ENCODE data around the gene TMIGD2. TPM values are rescaled to one million over a fixed set of nuclear protein-coding genes. Genes with fewer than 3 reads are reported as not detected.

Gene TMIGD2
- total and polyA plus RNA-seq, 4 donors, result 0.23 to 1.4 (median 0.26) TPM; not detected in 1

- DNase-seq, result no peak
- no peaks in the 10 kb centered on the region for H3K4me1 ChIP-seq (ENCODE audit: control insufficient read depth in 1 of 2, insufficient read depth in 2 of 2, low read length in 2 of 2)
- H3K27me3 ChIP-seq (ENCODE audit: control insufficient read depth in 1 of 2, insufficient read depth in 2 of 2, low read length in 1 of 2), result no peaks in the 10 kb centered on the region
- no peak for ATAC-seq (ENCODE audit: low FRiP score)
- no peak overlapping the region for H3K27ac ChIP-seq (ENCODE audit: low read depth in 1 of 2, low read length in 2 of 2)
- H3K4me3 ChIP-seq (ENCODE audit: low read length in 2 of 2), result no peak overlapping the region
- H3K9me3 ChIP-seq (ENCODE audit: control insufficient read depth, low read length), result no peaks in the 10 kb centered on the region
- intact Hi-C loops (cut with DNase I), result no loop called here
- H3K36me3 ChIP-seq (ENCODE audit: control insufficient read depth in 1 of 2, insufficient read depth in 2 of 2, low read length in 1 of 2), result no peaks in the 10 kb centered on the region
- WGBS, 2 donors, result 94 to 96% methylated on average over 2 of the region's 2 CpGs
Observed at GRCh38 chr19:4320419-4320818, 18.2 kb upstream of the TMIGD2 start.

- 91% methylated on average over 2 of the region's 2 CpGs for WGBS, 2 donors
Observed at GRCh38 chr19:4319067-4319718, 17.0 kb upstream of the TMIGD2 start.

DNA sequence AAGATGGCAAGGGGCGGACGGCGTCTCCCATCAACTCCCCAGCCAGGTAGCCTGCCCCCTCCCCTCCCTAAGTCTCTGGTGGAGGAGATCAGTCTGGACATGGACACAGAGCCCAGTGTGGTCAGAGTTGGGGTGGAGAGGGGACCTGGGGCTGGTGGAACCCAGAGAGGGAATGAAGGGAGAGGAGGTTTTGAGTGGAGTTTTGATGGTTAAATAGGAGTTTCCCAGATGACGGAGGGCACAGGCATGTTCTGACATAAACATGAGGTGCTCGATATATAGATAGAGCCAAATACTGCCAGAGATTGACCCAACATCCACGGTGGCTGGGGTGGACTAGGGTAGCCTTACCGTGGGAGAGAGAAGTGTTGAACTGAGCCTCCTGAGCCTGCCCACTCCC, 16.3 kb upstream of the TMIGD2 start:
- no peaks in the 10 kb centered on the region for H3K4me1 ChIP-seq (ENCODE audit: control insufficient read depth in 1 of 2, insufficient read depth in 2 of 2, low read length in 2 of 2)
- H3K27me3 ChIP-seq (ENCODE audit: control insufficient read depth in 1 of 2, insufficient read depth in 2 of 2, low read length in 1 of 2), result no peaks in the 10 kb centered on the region
- H3K9me3 ChIP-seq (ENCODE audit: control insufficient read depth, low read length), result no peaks in the 10 kb centered on the region
- no peak for DNase-seq
- ATAC-seq (ENCODE audit: low FRiP score), result no peak
- 94 to 96% methylated on average over 7 of the region's 7 CpGs for WGBS, 2 donors
- H3K36me3 ChIP-seq (ENCODE audit: control insufficient read depth in 1 of 2, insufficient read depth in 2 of 2, low read length in 1 of 2), result no peaks in the 10 kb centered on the region
- intact Hi-C loops (cut with DNase I), result no loop called here
- H3K27ac ChIP-seq (ENCODE audit: low read depth in 1 of 2, low read length in 2 of 2), result no peak overlapping the region
- no peak overlapping the region for H3K4me3 ChIP-seq (ENCODE audit: low read length in 2 of 2)

More at GRCh38 chr19:4319067-4319718, 17.0 kb upstream of the TMIGD2 start:
- H3K4me1 ChIP-seq (ENCODE audit: control insufficient read depth in 1 of 2, insufficient read depth in 2 of 2, low read length in 2 of 2), result no peaks in the 10 kb centered on the region
- no peaks in the 10 kb centered on the region for H3K27me3 ChIP-seq (ENCODE audit: control insufficient read depth in 1 of 2, insufficient read depth in 2 of 2, low read length in 1 of 2)
- no peak overlapping the region for H3K27ac ChIP-seq (ENCODE audit: low read depth in 1 of 2, low read length in 2 of 2)
- no peaks in the 10 kb centered on the region for H3K9me3 ChIP-seq (ENCODE audit: control insufficient read depth, low read length)
- H3K4me3 ChIP-seq (ENCODE audit: low read length in 2 of 2), result no peak overlapping the region
- DNase-seq (no peak), ATAC-seq (ENCODE audit: low FRiP score) (no peak)
- no peaks in the 10 kb centered on the region for H3K36me3 ChIP-seq (ENCODE audit: control insufficient read depth in 1 of 2, insufficient read depth in 2 of 2, low read length in 1 of 2)
- intact Hi-C loops (cut with DNase I), result no loop called here

DNA sequence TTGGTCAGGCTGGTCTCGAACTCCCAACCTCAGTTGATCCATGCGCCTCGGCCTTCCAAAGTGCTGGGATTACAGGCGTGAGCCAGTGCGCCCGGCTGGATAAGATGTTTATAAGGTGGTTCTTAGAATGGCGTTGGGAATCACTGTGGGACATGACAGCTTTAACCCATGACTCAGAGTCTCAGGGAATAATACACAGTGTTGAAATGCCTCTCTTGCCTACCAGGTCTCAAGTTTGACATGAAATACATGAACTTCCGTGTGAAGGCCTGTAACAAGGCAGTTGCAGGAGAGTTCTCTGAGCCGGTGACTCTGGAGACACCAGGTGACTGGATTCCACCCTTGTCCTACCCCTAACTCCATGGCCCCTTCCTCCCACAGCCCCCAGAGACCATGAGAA, 14.8 kb upstream of the TMIGD2 start:
- Histone ChIP-seq H3K27me3 (ENCODE audit: control insufficient read depth in 1 of 2, insufficient read depth in 2 of 2, low read length in 1 of 2) (no peaks in the 10 kb centered on the region), H3K4me3 (ENCODE audit: low read length in 2 of 2) (no peak overlapping the region), H3K4me1 (ENCODE audit: control insufficient read depth in 1 of 2, insufficient read depth in 2 of 2, low read length in 2 of 2) (no peaks in the 10 kb centered on the region), H3K9me3 (ENCODE audit: control insufficient read depth, low read length) (no peaks in the 10 kb centered on the region), H3K27ac (ENCODE audit: low read depth in 1 of 2, low read length in 2 of 2) (no peak overlapping the region), H3K36me3 (ENCODE audit: control insufficient read depth in 1 of 2, insufficient read depth in 2 of 2, low read length in 1 of 2) (no peaks in the 10 kb centered on the region)
- WGBS, 2 donors, result 84 to 87% methylated on average over 9 of the region's 9 CpGs
- intact Hi-C loops (cut with DNase I), result no loop called here
- ATAC-seq (ENCODE audit: low FRiP score) (no peak), DNase-seq (no peak)

- DNase-seq (no peak), ATAC-seq (ENCODE audit: low FRiP score) (no peak)
- Histone ChIP-seq H3K9me3 (ENCODE audit: control insufficient read depth, low read length) (no peaks in the 10 kb centered on the region), H3K27me3 (ENCODE audit: control insufficient read depth in 1 of 2, insufficient read depth in 2 of 2, low read length in 1 of 2) (no peaks in the 10 kb centered on the region), H3K4me3 (ENCODE audit: low read length in 2 of 2) (no peak overlapping the region), H3K27ac (ENCODE audit: low read depth in 1 of 2, low read length in 2 of 2) (no peak overlapping the region), H3K36me3 (ENCODE audit: control insufficient read depth in 1 of 2, insufficient read depth in 2 of 2, low read length in 1 of 2) (no peaks in the 10 kb centered on the region), H3K4me1 (ENCODE audit: control insufficient read depth in 1 of 2, insufficient read depth in 2 of 2, low read length in 2 of 2) (no peaks in the 10 kb centered on the region)
- intact Hi-C loops (cut with DNase I), result no loop called here
- 66% methylated on average over 12 of the region's 12 CpGs for WGBS, 2 donors
Observed at GRCh38 chr19:4313847-4314490, 11.8 kb upstream of the TMIGD2 start.

DNA sequence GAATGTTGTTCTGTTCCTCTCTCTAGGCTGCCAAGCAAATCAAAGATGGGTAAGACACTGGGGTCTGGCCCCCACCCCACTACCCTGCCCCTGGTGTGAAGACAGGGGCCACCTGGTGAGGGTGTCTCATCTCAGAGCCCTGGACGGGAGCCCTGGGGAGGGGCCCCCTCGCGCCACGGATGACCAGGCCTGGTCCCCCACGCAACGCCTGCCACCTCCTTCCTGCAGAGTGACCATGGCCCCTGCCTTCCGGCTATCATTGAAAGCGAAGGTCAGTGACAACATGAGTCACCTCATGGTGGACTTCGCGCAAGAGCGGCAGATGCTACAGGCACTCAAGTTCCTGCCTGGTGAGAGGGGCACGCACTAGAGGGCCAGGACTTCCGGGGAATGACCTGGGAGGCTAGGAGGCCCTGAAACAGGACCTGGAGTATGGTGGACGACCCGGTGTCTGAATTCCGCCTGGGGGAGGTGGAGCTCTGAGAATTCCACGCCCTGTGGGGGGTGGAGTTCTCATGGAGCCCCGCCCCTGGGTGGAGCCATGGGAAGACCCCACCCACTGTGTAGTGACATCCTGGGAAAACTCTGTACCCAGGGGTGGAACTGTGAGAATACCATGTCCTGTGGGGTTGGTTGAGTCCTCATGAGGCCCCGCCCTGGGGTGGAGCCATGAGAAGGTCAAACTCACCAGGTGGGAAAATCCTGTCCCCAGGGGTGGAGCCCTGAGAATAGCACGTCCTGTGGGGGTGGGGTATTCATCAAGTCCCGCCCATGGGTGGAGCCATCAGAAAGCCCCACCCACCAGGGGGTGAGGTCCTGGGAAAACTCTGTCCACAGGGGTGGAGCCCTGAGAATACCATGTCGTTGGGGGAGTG, 8.3 kb upstream of the TMIGD2 start:
- no peaks in the 10 kb centered on the region for H3K4me1 ChIP-seq (ENCODE audit: control insufficient read depth in 1 of 2, insufficient read depth in 2 of 2, low read length in 2 of 2)
- H3K4me3 ChIP-seq (ENCODE audit: low read length in 2 of 2), result no peak overlapping the region
- no peak overlapping the region for H3K27ac ChIP-seq (ENCODE audit: low read depth in 1 of 2, low read length in 2 of 2)
- no peaks in the 10 kb centered on the region for H3K9me3 ChIP-seq (ENCODE audit: control insufficient read depth, low read length)
- DNase-seq (no peak), ATAC-seq (ENCODE audit: low FRiP score) (no peak)
- no peaks in the 10 kb centered on the region for H3K36me3 ChIP-seq (ENCODE audit: control insufficient read depth in 1 of 2, insufficient read depth in 2 of 2, low read length in 1 of 2)
- 92 to 94% methylated on average over 22 of the region's 22 CpGs for WGBS, 2 donors
- no peaks in the 10 kb centered on the region for H3K27me3 ChIP-seq (ENCODE audit: control insufficient read depth in 1 of 2, insufficient read depth in 2 of 2, low read length in 1 of 2)
- intact Hi-C loops (cut with DNase I), result no loop called here

- Histone ChIP-seq H3K27me3 (ENCODE audit: control insufficient read depth in 1 of 2, insufficient read depth in 2 of 2, low read length in 1 of 2) (no peaks in the 10 kb centered on the region), H3K9me3 (ENCODE audit: control insufficient read depth, low read length) (no peaks in the 10 kb centered on the region), H3K4me1 (ENCODE audit: control insufficient read depth in 1 of 2, insufficient read depth in 2 of 2, low read length in 2 of 2) (no peaks in the 10 kb centered on the region), H3K4me3 (ENCODE audit: low read length in 2 of 2) (no peak overlapping the region), H3K27ac (ENCODE audit: low read depth in 1 of 2, low read length in 2 of 2) (no peak overlapping the region), H3K36me3 (ENCODE audit: control insufficient read depth in 1 of 2, insufficient read depth in 2 of 2, low read length in 1 of 2) (no peaks in the 10 kb centered on the region)
- ATAC-seq (ENCODE audit: low FRiP score) (no peak), DNase-seq (no peak)
- WGBS, 2 donors, result 81 to 84% methylated on average over 16 of the region's 16 CpGs
- intact Hi-C loops (cut with DNase I), result no loop called here
Observed at GRCh38 chr19:4305659-4306058, 3.5 kb upstream of the TMIGD2 start.

DNA sequence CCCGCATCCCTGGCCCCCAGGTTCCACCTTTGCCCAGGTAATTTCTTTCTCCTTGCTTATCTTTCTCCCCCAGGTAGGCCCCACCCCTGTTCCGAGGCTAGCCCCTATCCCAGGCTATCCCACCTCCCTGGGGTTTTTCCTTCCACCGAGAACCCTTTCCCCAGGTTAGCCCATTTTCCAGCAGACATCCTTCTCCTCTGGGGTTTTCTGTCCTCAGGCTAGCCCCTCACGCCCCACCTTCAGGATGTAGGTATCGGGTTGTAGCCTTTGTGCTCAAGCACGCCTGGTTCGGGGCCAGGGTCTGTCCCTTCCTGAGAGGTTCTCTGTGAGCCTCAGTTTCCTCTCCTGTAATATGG, 3.0 kb upstream of the TMIGD2 start:
- Histone ChIP-seq H3K9me3 (ENCODE audit: control insufficient read depth, low read length) (no peaks in the 10 kb centered on the region), H3K4me1 (ENCODE audit: control insufficient read depth in 1 of 2, insufficient read depth in 2 of 2, low read length in 2 of 2) (no peaks in the 10 kb centered on the region), H3K27ac (ENCODE audit: low read depth in 1 of 2, low read length in 2 of 2) (no peak overlapping the region), H3K27me3 (ENCODE audit: control insufficient read depth in 1 of 2, insufficient read depth in 2 of 2, low read length in 1 of 2) (no peaks in the 10 kb centered on the region), H3K36me3 (ENCODE audit: control insufficient read depth in 1 of 2, insufficient read depth in 2 of 2, low read length in 1 of 2) (no peaks in the 10 kb centered on the region), H3K4me3 (ENCODE audit: low read length in 2 of 2) (no peak overlapping the region)
- 71 to 78% methylated on average over 7 of the region's 7 CpGs for WGBS, 2 donors
- DNase-seq (no peak), ATAC-seq (ENCODE audit: low FRiP score) (no peak)
- intact Hi-C loops (cut with DNase I), result no loop called here
